Measurements from ENCODE around the gene TMCC2.
A peak's percentile ranks its signal among the peaks of the same experiment; 100 is the strongest.

TMCC2 gene

DNA sequence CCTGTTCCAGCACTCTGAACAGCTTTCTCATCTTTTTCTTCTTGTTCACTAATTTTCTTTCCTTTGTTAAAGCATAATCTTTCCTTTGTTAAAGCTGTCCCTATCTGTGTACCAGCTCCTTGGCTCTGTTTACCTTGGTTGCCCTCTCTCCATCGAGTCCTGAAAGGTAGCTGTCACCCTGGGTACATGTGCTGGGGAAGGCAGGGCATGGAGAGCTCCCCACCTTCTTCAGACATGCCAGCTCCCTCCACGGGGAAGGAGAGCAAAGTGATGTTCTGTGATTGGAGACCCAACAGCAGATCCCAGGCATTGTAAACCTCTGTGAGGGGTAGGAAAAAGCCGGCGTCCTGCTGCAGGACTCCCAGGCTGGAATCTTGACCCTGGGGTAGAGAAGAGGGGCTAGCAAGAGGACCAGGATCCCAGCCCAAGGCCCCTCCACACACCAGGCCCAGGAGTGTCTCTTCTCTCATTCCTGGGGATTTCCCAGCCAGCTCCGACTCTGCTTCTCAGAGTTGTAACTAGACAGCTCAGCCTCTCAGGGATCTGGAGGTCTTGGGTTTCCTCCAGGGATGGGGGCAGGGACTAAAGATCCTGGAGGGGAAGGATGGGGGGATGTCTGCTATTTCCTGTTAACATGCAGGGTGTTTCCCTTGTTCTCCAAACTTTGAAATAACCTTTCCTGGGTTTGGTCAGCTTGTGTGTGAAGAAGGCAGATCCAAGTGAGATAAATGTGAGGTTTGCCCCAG, 34.4 kb downstream of the TMCC2 start:
- peak overlapping the region; percentile 16 for H4K91ac ChIP-seq (ENCODE audit: low read depth, low read length)
- H2BK12ac ChIP-seq (ENCODE audit: low read length), result peak overlapping the region; percentile 51
- peaks cover 16 to 24% of the 10 kb centered on the region in 2 experiments for H3K4me1 ChIP-seq (ENCODE audit: control insufficient read depth in 1 of 2, insufficient read depth in 2 of 2, low read length in 2 of 2)
- no peaks in the 10 kb centered on the region for H3K36me3 ChIP-seq (ENCODE audit: control insufficient read depth in 1 of 2, insufficient read depth in 2 of 2, low read length in 2 of 2)
- no peak overlapping the region for H3K23ac ChIP-seq (ENCODE audit: low read length)
- H3K4ac ChIP-seq (ENCODE audit: low read depth, low read length), result no peak overlapping the region
- H3K4me3 ChIP-seq (ENCODE audit: low read depth, low read length), result no peak overlapping the region
- H3K9ac ChIP-seq (ENCODE audit: low read length), result no peak overlapping the region
- no peak overlapping the region for H4K12ac ChIP-seq (ENCODE audit: low read depth, low read length)
- H3K4me2 ChIP-seq (ENCODE audit: low read length), result no peak overlapping the region
- DNase-seq, result no peak
- WGBS (ENCODE audit: extremely low coverage, insufficient coverage, insufficient read length), result no CpG with 5 or more reads among the region's 5 CpGs
- peak overlapping the region; percentile 34 for H3K14ac ChIP-seq (ENCODE audit: low read length)
- H3K79me2 ChIP-seq (ENCODE audit: control insufficient read depth, insufficient read depth, low read length, poor library complexity), result no peaks in the 10 kb centered on the region
- no peak overlapping the region for H2AK5ac ChIP-seq (ENCODE audit: low read length)
- no peak overlapping the region for H2AFZ ChIP-seq (ENCODE audit: insufficient read depth, low read length, poor library complexity)
- no peak overlapping the region for H4K8ac ChIP-seq (ENCODE audit: low read depth, low read length)
- no peak overlapping the region for H2BK5ac ChIP-seq (ENCODE audit: low read depth, low read length, poor library complexity)
- H3K79me1 ChIP-seq (ENCODE audit: low read length), result peaks cover 11% of the 10 kb centered on the region
- H3K27ac ChIP-seq (ENCODE audit: low read depth, low read length), result no peak overlapping the region
- no peaks in the 10 kb centered on the region for H3K27me3 ChIP-seq (ENCODE audit: insufficient read depth, low read length)
- H2BK120ac ChIP-seq (ENCODE audit: insufficient read depth, low read length, poor library complexity), result no peak overlapping the region
- H3K9me3 ChIP-seq (ENCODE audit: insufficient read depth, low read depth, low read length), result no peaks in the 10 kb centered on the region
- H3K18ac ChIP-seq (ENCODE audit: low read length), result no peak overlapping the region

DNA sequence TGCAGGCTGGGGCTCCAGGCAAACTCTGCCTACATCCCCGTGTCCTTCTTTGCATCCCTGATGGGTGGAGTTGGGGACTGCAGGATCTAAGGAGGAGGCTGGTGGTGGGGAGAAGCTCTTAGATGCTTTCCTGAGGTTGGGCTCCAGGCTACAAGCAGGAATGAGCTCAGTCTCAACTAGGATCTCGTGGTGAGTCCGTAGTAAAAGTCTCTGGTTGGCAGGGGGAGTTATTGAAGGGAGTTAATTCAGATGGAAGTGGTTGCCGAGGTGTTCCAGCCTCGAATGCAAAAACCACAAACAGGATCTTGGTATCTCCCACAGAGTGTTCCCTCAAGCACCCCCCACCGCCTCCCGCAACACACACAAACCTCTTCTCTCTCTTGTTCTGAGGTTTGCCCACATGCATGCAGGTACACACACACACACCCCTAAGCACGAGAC, 35.0 kb downstream of the TMCC2 start:
- no peak overlapping the region for H3K4me2 ChIP-seq (ENCODE audit: low read length)
- H2BK12ac ChIP-seq (ENCODE audit: low read length), result no peak overlapping the region
- H2AK5ac ChIP-seq (ENCODE audit: low read length), result no peak overlapping the region
- no peaks in the 10 kb centered on the region for H3K27me3 ChIP-seq (ENCODE audit: insufficient read depth, low read length)
- no peaks in the 10 kb centered on the region for H3K79me2 ChIP-seq (ENCODE audit: control insufficient read depth, insufficient read depth, low read length, poor library complexity)
- no CpG with 5 or more reads among the region's 8 CpGs for WGBS (ENCODE audit: extremely low coverage, insufficient coverage, insufficient read length)
- no peak overlapping the region for H3K23ac ChIP-seq (ENCODE audit: low read length)
- no peak overlapping the region for H3K4me3 ChIP-seq (ENCODE audit: low read depth, low read length)
- no peaks in the 10 kb centered on the region for H3K9me3 ChIP-seq (ENCODE audit: insufficient read depth, low read depth, low read length)
- H3K9ac ChIP-seq (ENCODE audit: low read length), result no peak overlapping the region
- no peak overlapping the region for H2BK120ac ChIP-seq (ENCODE audit: insufficient read depth, low read length, poor library complexity)
- H3K18ac ChIP-seq (ENCODE audit: low read length), result no peak overlapping the region
- H3K4ac ChIP-seq (ENCODE audit: low read depth, low read length), result no peak overlapping the region
- H3K4me1 ChIP-seq (ENCODE audit: control insufficient read depth in 1 of 2, insufficient read depth in 2 of 2, low read length in 2 of 2), result peaks cover 16 to 24% of the 10 kb centered on the region in 2 experiments
- peaks cover 11% of the 10 kb centered on the region for H3K79me1 ChIP-seq (ENCODE audit: low read length)
- no peak overlapping the region for H3K14ac ChIP-seq (ENCODE audit: low read length)
- H2AFZ ChIP-seq (ENCODE audit: insufficient read depth, low read length, poor library complexity), result no peak overlapping the region
- no peak overlapping the region for H2BK5ac ChIP-seq (ENCODE audit: low read depth, low read length, poor library complexity)
- no peak overlapping the region for H4K12ac ChIP-seq (ENCODE audit: low read depth, low read length)
- no peak overlapping the region for H3K27ac ChIP-seq (ENCODE audit: low read depth, low read length)
- no peak overlapping the region for H4K8ac ChIP-seq (ENCODE audit: low read depth, low read length)
- no peak overlapping the region for H4K91ac ChIP-seq (ENCODE audit: low read depth, low read length)
- no peak for DNase-seq
- H3K36me3 ChIP-seq (ENCODE audit: control insufficient read depth in 1 of 2, insufficient read depth in 2 of 2, low read length in 2 of 2), result no peaks in the 10 kb centered on the region

DNA sequence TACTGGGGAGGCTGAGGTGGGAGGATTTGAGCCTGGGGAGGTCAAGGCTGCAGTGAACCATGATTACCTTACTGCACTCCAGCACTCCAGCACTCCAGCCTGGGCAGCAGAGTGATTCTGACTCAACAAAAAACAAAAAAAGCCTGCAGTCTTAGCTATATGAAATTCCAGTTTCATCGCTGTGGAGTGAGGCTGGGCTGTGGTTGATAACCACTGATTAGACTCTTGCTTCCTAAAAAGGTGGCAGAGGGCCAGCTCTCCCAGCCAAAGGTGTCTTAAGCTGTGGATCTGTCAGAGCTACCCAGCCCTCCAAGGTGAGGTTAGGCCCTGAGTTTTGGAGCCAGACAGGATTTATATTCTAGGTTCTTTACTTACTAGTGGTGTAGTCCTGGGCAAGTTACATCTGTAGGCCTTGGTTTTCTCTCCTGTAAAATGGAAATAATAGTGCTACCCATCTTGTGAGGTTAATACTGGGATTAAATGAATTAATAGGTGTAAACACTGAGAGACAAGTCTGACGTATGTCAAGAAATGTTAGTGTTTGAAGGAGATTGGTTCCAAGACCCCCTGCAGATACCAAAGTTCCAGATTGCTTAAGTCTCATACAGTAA, 35.9 kb downstream of the TMCC2 start:
- no CpG with 5 or more reads among the region's 2 CpGs for WGBS (ENCODE audit: extremely low coverage, insufficient coverage, insufficient read length)
- Histone ChIP-seq H3K27ac (ENCODE audit: low read depth, low read length) (no peak overlapping the region), H3K23ac (ENCODE audit: low read length) (no peak overlapping the region)

DNA sequence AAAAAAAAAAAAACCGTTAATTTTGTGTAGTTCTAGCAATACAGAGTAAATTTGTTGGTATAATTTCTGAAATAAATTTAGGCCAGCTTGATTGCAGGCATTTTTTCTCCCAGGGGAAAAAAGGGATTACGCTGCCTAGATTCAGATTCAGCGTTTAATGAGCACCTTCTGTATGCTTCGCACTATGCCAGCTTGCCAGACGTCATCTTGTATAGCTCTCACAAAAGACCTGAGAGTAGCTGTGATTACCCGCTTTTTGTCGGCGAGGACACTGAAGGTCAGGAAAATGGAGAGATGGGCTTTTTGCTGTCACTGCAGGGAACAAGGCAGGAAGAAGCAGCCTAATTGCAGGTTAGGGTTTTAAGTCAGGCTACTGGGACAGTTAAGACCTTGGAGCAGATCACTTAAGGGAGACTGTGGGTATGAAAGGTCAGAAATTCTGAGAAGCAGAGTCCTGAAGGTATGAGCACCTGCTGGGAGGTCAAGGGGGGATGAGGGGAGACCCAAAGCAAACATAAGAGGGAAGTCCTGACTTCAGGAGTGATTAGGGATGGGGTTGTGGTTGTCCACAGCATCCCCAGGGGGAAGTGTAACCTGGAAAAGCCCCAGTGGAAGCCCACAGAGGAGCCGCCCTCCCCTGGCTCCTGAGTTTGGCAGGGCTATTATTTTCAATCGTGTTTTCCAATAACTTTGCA, 39.0 kb downstream of the TMCC2 start:
- Histone ChIP-seq H3K18ac (ENCODE audit: low read length) (no peak overlapping the region), H3K79me1 (ENCODE audit: low read length) (peaks cover 3% of the 10 kb centered on the region), H4K12ac (ENCODE audit: low read depth, low read length) (no peak overlapping the region), H4K8ac (ENCODE audit: low read depth, low read length) (no peak overlapping the region), H2AFZ (ENCODE audit: insufficient read depth, low read length, poor library complexity) (no peak overlapping the region), H3K4me2 (ENCODE audit: low read length) (no peak overlapping the region), H3K9ac (ENCODE audit: low read length) (no peak overlapping the region), H2BK120ac (ENCODE audit: insufficient read depth, low read length, poor library complexity) (no peak overlapping the region), H3K4ac (ENCODE audit: low read depth, low read length) (no peak overlapping the region), H3K9me3 (ENCODE audit: insufficient read depth, low read depth, low read length) (no peaks in the 10 kb centered on the region), H3K4me3 (ENCODE audit: low read depth, low read length) (no peak overlapping the region), H2AK5ac (ENCODE audit: low read length) (no peak overlapping the region), H2BK5ac (ENCODE audit: low read depth, low read length, poor library complexity) (no peak overlapping the region), H3K36me3 (ENCODE audit: control insufficient read depth in 1 of 2, insufficient read depth in 2 of 2, low read length in 2 of 2) (no peaks in the 10 kb centered on the region), H3K79me2 (ENCODE audit: control insufficient read depth, insufficient read depth, low read length, poor library complexity) (no peaks in the 10 kb centered on the region), H3K27me3 (ENCODE audit: insufficient read depth, low read length) (no peaks in the 10 kb centered on the region), H3K4me1 (ENCODE audit: control insufficient read depth in 1 of 2, insufficient read depth in 2 of 2, low read length in 2 of 2) (peaks cover 4 to 16% of the 10 kb centered on the region in 2 experiments), H3K23ac (ENCODE audit: low read length) (no peak overlapping the region), H2BK12ac (ENCODE audit: low read length) (no peak overlapping the region), H3K27ac (ENCODE audit: low read depth, low read length) (no peak overlapping the region), H3K14ac (ENCODE audit: low read length) (no peak overlapping the region), H4K91ac (ENCODE audit: low read depth, low read length) (no peak overlapping the region)
- no peak for DNase-seq
- no CpG with 5 or more reads among the region's 10 CpGs for WGBS (ENCODE audit: extremely low coverage, insufficient coverage, insufficient read length)

More for the DNA sequence above, 35.9 kb downstream of the TMCC2 start:
- H2AFZ ChIP-seq (ENCODE audit: insufficient read depth, low read length, poor library complexity), result no peak overlapping the region
- H3K18ac ChIP-seq (ENCODE audit: low read length), result no peak overlapping the region
- H3K4me2 ChIP-seq (ENCODE audit: low read length), result no peak overlapping the region
- no peak overlapping the region for H3K4ac ChIP-seq (ENCODE audit: low read depth, low read length)
- no peak overlapping the region for H4K8ac ChIP-seq (ENCODE audit: low read depth, low read length)
- no peaks in the 10 kb centered on the region for H3K36me3 ChIP-seq (ENCODE audit: control insufficient read depth in 1 of 2, insufficient read depth in 2 of 2, low read length in 2 of 2)
- H2BK5ac ChIP-seq (ENCODE audit: low read depth, low read length, poor library complexity), result no peak overlapping the region
- H3K9ac ChIP-seq (ENCODE audit: low read length), result no peak overlapping the region
- no peak overlapping the region for H2BK120ac ChIP-seq (ENCODE audit: insufficient read depth, low read length, poor library complexity)
- no peak overlapping the region for H4K91ac ChIP-seq (ENCODE audit: low read depth, low read length)
- no peaks in the 10 kb centered on the region for H3K79me2 ChIP-seq (ENCODE audit: control insufficient read depth, insufficient read depth, low read length, poor library complexity)
- no peak for DNase-seq
- no peak overlapping the region for H2AK5ac ChIP-seq (ENCODE audit: low read length)
- no peak overlapping the region for H3K4me3 ChIP-seq (ENCODE audit: low read depth, low read length)
- peaks cover 7% of the 10 kb centered on the region for H3K79me1 ChIP-seq (ENCODE audit: low read length)
- H3K27me3 ChIP-seq (ENCODE audit: insufficient read depth, low read length), result no peaks in the 10 kb centered on the region
- H3K9me3 ChIP-seq (ENCODE audit: insufficient read depth, low read depth, low read length), result no peaks in the 10 kb centered on the region
- no peak overlapping the region for H3K14ac ChIP-seq (ENCODE audit: low read length)
- H3K4me1 ChIP-seq (ENCODE audit: control insufficient read depth in 1 of 2, insufficient read depth in 2 of 2, low read length in 2 of 2), result peaks cover 10 to 16% of the 10 kb centered on the region in 2 experiments
- H2BK12ac ChIP-seq (ENCODE audit: low read length), result no peak overlapping the region
- H4K12ac ChIP-seq (ENCODE audit: low read depth, low read length), result no peak overlapping the region
